DOHH2 (cell line): ENCODE data around the gene LRSAM1.

ENCODE experiments used
- H3F3A ChIP-seq: fragments of 200-600 bp; sonication (generic), shearing (Covaris generic); 2 replicates; pipeline ENCODE4 v1.6.0; 2016; ENCODE audit warnings: antibody characterized with exemption, mild to moderate bottlenecking; ENCODE audit not compliant: control insufficient read depth, insufficient read depth
- H3K27ac ChIP-seq: fragments of 200-600 bp; sonication (generic); 2 replicates; pipeline ENCODE4 v1.5.1; 2014; ENCODE audit warnings: low read depth, mild to moderate bottlenecking, low read length, moderate library complexity
- H3K27me3 ChIP-seq: fragments of 200-600 bp; sonication (generic); 2 replicates; pipeline ENCODE4 v1.6.1; 2014; ENCODE audit warnings: mild to moderate bottlenecking, low read length, mixed read lengths; ENCODE audit not compliant: control insufficient read depth
- H3K36me3 ChIP-seq: fragments of 200-600 bp; sonication (generic); 2 replicates; pipeline ENCODE4 v1.6.1; 2014; ENCODE audit warnings: mild to moderate bottlenecking, low read length, moderate library complexity, mixed read lengths; ENCODE audit not compliant: control insufficient read depth
- H3K4me1 ChIP-seq: fragments of 200-600 bp; sonication (generic); 2 replicates; pipeline ENCODE4 v1.6.1; 2014; ENCODE audit warnings: mild to moderate bottlenecking, low read length, mixed read lengths; ENCODE audit not compliant: control insufficient read depth
- H3K4me2 ChIP-seq: fragments of 200-600 bp; sonication (generic); 2 replicates; pipeline ENCODE4 v1.6.0; 2014; ENCODE audit warnings: mild to moderate bottlenecking, low read length, moderate library complexity
- H3K4me3 ChIP-seq: fragments of 200-600 bp; sonication (generic); 2 replicates; pipeline ENCODE4 v1.5.1; 2014; ENCODE audit warnings: mild to moderate bottlenecking, low read length, mixed read lengths
- H3K79me2 ChIP-seq: fragments of 200-600 bp; sonication (generic); 2 replicates; pipeline ENCODE4 v1.6.1; 2014; ENCODE audit warnings: mild to moderate bottlenecking, low read length, mixed read lengths; ENCODE audit not compliant: control insufficient read depth
- H3K9me2 ChIP-seq: fragments of 200-600 bp; sonication (generic); replicated peaks from 2 replicates; pipeline ENCODE4 v1.6.1; 2014; ENCODE audit warnings: mild to moderate bottlenecking, low read length, mixed read lengths; ENCODE audit not compliant: control insufficient read depth
- H3K9me3 ChIP-seq: fragments of 200-600 bp; sonication (generic); 2 replicates; pipeline ENCODE4 v1.6.1; 2014; ENCODE audit warnings: antibody characterized with exemption, low read length, mixed read lengths; ENCODE audit not compliant: control insufficient read depth, insufficient read depth
- H4K20me1 ChIP-seq: fragments of 200-600 bp; sonication (generic); 2 replicates; pipeline ENCODE4 v1.6.0; 2014; ENCODE audit warnings: low read depth, mild to moderate bottlenecking, antibody characterized with exemption, low read length, moderate library complexity; ENCODE audit not compliant: control insufficient read depth, insufficient read depth
- CTCF ChIP-seq: fragments of 200-600 bp; sonication (generic); IDR thresholded peaks from one replicate; pipeline ENCODE4 v1.5.1; 2014; ENCODE audit warnings: antibody characterized with exemption, mild to moderate bottlenecking, low read depth, low read length; ENCODE audit not compliant: poor library complexity, severe bottlenecking
- EZH2phosphoT487 ChIP-seq: fragments of 200-600 bp; sonication (generic); IDR thresholded peaks from 2 replicates; pipeline ENCODE4 v1.6.1; 2017; ENCODE audit warnings: borderline replicate concordance, mild to moderate bottlenecking, antibody characterized with exemption, low read length, moderate library complexity, mixed read lengths

LRSAM1 gene

GRCh38 chr9:127549218-127549617 is 97.9 kb downstream of the LRSAM1 start:
- no peaks in the 10 kb centered on the region for H3K9me2 ChIP-seq

GRCh38 chr9:127549751-127550150 is 98.4 kb downstream of the LRSAM1 start:
- H3K36me3 ChIP-seq: no peaks in the 10 kb centered on the region
- no peaks in the 10 kb centered on the region for H4K20me1 ChIP-seq
- H3K27ac ChIP-seq: no peak overlapping the region
- no peaks in the 10 kb centered on the region for H3K4me1 ChIP-seq
- no peaks in the 10 kb centered on the region for H3K79me2 ChIP-seq
- H3K4me2 ChIP-seq: no peak overlapping the region
- no peaks in the 10 kb centered on the region for H3K9me2 ChIP-seq
- no peak for TF ChIP-seq CTCF
- TF ChIP-seq EZH2phosphoT487: no peak
- no peaks in the 10 kb centered on the region for H3K27me3 ChIP-seq
- no peaks in the 10 kb centered on the region for H3K9me3 ChIP-seq
- H3F3A ChIP-seq: no peaks in the 10 kb centered on the region
- no peak overlapping the region for H3K4me3 ChIP-seq

More at GRCh38 chr9:127549218-127549617, 97.9 kb downstream of the LRSAM1 start:
- Histone ChIP-seq H3K4me1 (no peaks in the 10 kb centered on the region), H3K4me2 (no peak overlapping the region), H3K36me3 (no peaks in the 10 kb centered on the region), H3K79me2 (no peaks in the 10 kb centered on the region), H3K9me3 (no peaks in the 10 kb centered on the region), H3K27ac (no peak overlapping the region), H3K4me3 (no peak overlapping the region), H3K27me3 (no peaks in the 10 kb centered on the region), H4K20me1 (no peaks in the 10 kb centered on the region), H3F3A (no peaks in the 10 kb centered on the region)
- TF ChIP-seq CTCF (no peak), EZH2phosphoT487 (no peak)

GRCh38 chr9:127550282-127550681 is 99.0 kb downstream of the LRSAM1 start:
- Histone ChIP-seq H3K4me1 (no peaks in the 10 kb centered on the region), H3K27ac (no peak overlapping the region), H3K9me2 (no peaks in the 10 kb centered on the region), H3K4me3 (no peak overlapping the region), H3F3A (no peaks in the 10 kb centered on the region), H3K4me2 (no peak overlapping the region), H3K79me2 (no peaks in the 10 kb centered on the region), H4K20me1 (no peaks in the 10 kb centered on the region), H3K36me3 (no peaks in the 10 kb centered on the region), H3K27me3 (no peaks in the 10 kb centered on the region), H3K9me3 (no peaks in the 10 kb centered on the region)
- TF ChIP-seq EZH2phosphoT487 (no peak), CTCF (no peak)

GRCh38 chr9:127550751-127551150 is 99.4 kb downstream of the LRSAM1 start:
- no peaks in the 10 kb centered on the region for H3K9me3 ChIP-seq
- H3K79me2 ChIP-seq: no peaks in the 10 kb centered on the region
- peaks cover 1% of the 10 kb centered on the region for H3K4me1 ChIP-seq

More at GRCh38 chr9:127550751-127551150, 99.4 kb downstream of the LRSAM1 start:
- Histone ChIP-seq H3K9me2 (no peaks in the 10 kb centered on the region), H4K20me1 (no peaks in the 10 kb centered on the region), H3K4me2 (no peak overlapping the region), H3K27ac (no peak overlapping the region), H3K4me3 (no peak overlapping the region), H3F3A (no peaks in the 10 kb centered on the region), H3K36me3 (no peaks in the 10 kb centered on the region), H3K27me3 (no peaks in the 10 kb centered on the region)
- TF ChIP-seq EZH2phosphoT487 (no peak), CTCF (no peak)
